IMR-90 (cell line): ENCODE data around the gene C11orf71. TPM values are rescaled to one million over a fixed set of nuclear protein-coding genes. Genes with fewer than 3 reads are reported as not detected.

Experiments
- ATAC-seq: fragments of 200-7000 bp; cut with Tn5 transposase; 2 replicates; pipeline ENCODE4 v1.9.1; 2020; ENCODE audit warnings: low read depth, mild to moderate bottlenecking, moderate library complexity
- BruUV-seq: library from RNA; stranded (reverse); fragments of 400-500 nt; replicated peaks from 2 replicates; lab custom pipeline; 2021; lab: Mats Ljungman, UMichigan
- CTCF ChIA-PET: fragments of 300-600 bp; formaldehyde crosslinking; extraction: SDS; loops from one replicate; lab custom pipeline; 2021; ENCODE audit warnings: antibody characterized with exemption; lab: Yijun Ruan, JAX
- POLR2A ChIA-PET: fragments of 300-600 bp; sonication (Branson Sonifier 250); formaldehyde crosslinking; loops from one replicate; lab custom pipeline; 2022; ENCODE audit warnings: antibody characterized with exemption; ENCODE audit not compliant: unreplicated experiment; lab: Charles Lee
- DNase-seq: peaks from one replicate; pipeline ENCODE4 v3.0.0; 2013
- H2AFZ ChIP-seq: replicated peaks from 2 replicates; pipeline ENCODE3; 2013; ENCODE audit warnings: low read length, mild to moderate bottlenecking; ENCODE audit not compliant: poor library complexity
- H2AK5ac ChIP-seq: 2 replicates; pipeline ENCODE4 v1.6.1; 2013; ENCODE audit warnings: low read depth, low read length, inconsistent platforms
- H2AK9ac ChIP-seq: replicated peaks from 2 replicates; pipeline ENCODE3; 2013; ENCODE audit warnings: mild to moderate bottlenecking, low read depth, low read length, moderate library complexity; ENCODE audit not compliant: poor library complexity
- H2BK120ac ChIP-seq: 2 replicates; pipeline ENCODE4 v1.6.1; 2013; ENCODE audit warnings: low read depth, low read length, inconsistent platforms
- H2BK15ac ChIP-seq: 3 replicates; pipeline ENCODE4 v1.6.1; 2013; ENCODE audit warnings: low read depth, low read length, inconsistent platforms
- H2BK20ac ChIP-seq: 2 replicates; pipeline ENCODE4 v1.6.1; 2013; ENCODE audit warnings: low read depth, mild to moderate bottlenecking, inconsistent platforms, low read length, moderate library complexity
- H2BK5ac ChIP-seq: 2 replicates; pipeline ENCODE4 v1.6.1; 2013; ENCODE audit warnings: mild to moderate bottlenecking, low read depth, low read length, inconsistent platforms; ENCODE audit not compliant: poor library complexity, severe bottlenecking
- H3K14ac ChIP-seq: replicated peaks from 2 replicates; pipeline ENCODE4 v1.6.1; 2013; ENCODE audit warnings: low read depth, low read length, inconsistent platforms
- H3K18ac ChIP-seq: 2 replicates; pipeline ENCODE4 v1.6.1; 2013; ENCODE audit warnings: low read depth, low read length, control low read depth
- H3K23ac ChIP-seq: 2 replicates; pipeline ENCODE4 v1.6.1; 2013; ENCODE audit warnings: low read depth, low read length, inconsistent platforms
- H3K27ac ChIP-seq: 2 replicates; pipeline ENCODE4 v1.5.1; 2013; ENCODE audit warnings: mild to moderate bottlenecking, control low read depth, low read length; ENCODE audit not compliant: insufficient read depth
- H3K27me3 ChIP-seq: 2 replicates; pipeline ENCODE4 v1.6.1; 2013; ENCODE audit warnings: low read length; ENCODE audit not compliant: control insufficient read depth, insufficient read depth
- H3K36me3 ChIP-seq: 2 replicates; pipeline ENCODE4 v1.6.1; 2013; ENCODE audit warnings: low read length, mixed read lengths; ENCODE audit not compliant: control insufficient read depth, insufficient read depth
- H3K4ac ChIP-seq: 2 replicates; pipeline ENCODE4 v1.6.1; 2013; ENCODE audit warnings: low read depth, low read length, inconsistent platforms
- H3K4me1 ChIP-seq: 2 replicates; pipeline ENCODE4 v1.6.1; 2013; ENCODE audit warnings: low read length, mixed read lengths; ENCODE audit not compliant: control insufficient read depth, insufficient read depth
- H3K4me2 ChIP-seq: 2 replicates; pipeline ENCODE4 v1.6.1; 2013; ENCODE audit warnings: low read depth, mild to moderate bottlenecking, control low read depth, low read length, moderate library complexity
- H3K4me3 ChIP-seq: 2 replicates; pipeline ENCODE4 v1.5.1; 2013; ENCODE audit warnings: low read depth, mild to moderate bottlenecking, control low read depth, low read length, moderate library complexity; ENCODE audit not compliant: insufficient read depth
- H3K56ac ChIP-seq: 2 replicates; pipeline ENCODE4 v1.6.1; 2013; ENCODE audit warnings: low read length, inconsistent platforms; ENCODE audit not compliant: insufficient read depth; ENCODE audit errors: extremely low read depth
- H3K79me1 ChIP-seq, 2 experiments: 2 replicates each; pipeline ENCODE4 v1.6.1; 2013; ENCODE audit warnings: low read length in 2 of 2, inconsistent platforms in 1 of 2, low read depth in 1 of 2
- H3K9ac ChIP-seq: 2 replicates; pipeline ENCODE4 v1.6.1; 2013; ENCODE audit warnings: low read depth, low read length, control low read depth
- H3K9me1 ChIP-seq: 2 replicates; pipeline ENCODE4 v1.6.1; 2013; ENCODE audit warnings: low read length, inconsistent platforms; ENCODE audit not compliant: insufficient read depth
- H3K9me3 ChIP-seq: 2 replicates; pipeline ENCODE4 v1.6.1; 2013; ENCODE audit warnings: low read length; ENCODE audit not compliant: control insufficient read depth, insufficient read depth
- H4K20me1 ChIP-seq: 2 replicates; pipeline ENCODE4 v1.6.1; 2013; ENCODE audit warnings: low read length, inconsistent platforms; ENCODE audit not compliant: insufficient read depth
- H4K5ac ChIP-seq: 2 replicates; pipeline ENCODE4 v1.6.1; 2013; ENCODE audit warnings: mild to moderate bottlenecking, low read depth, low read length, control low read depth
- H4K8ac ChIP-seq, 2 experiments: 2 replicates each; pipeline ENCODE4 v1.6.1; 2013; ENCODE audit warnings: low read depth in 2 of 2, low read length in 2 of 2, control low read depth in 1 of 2, inconsistent platforms in 1 of 2
- H4K91ac ChIP-seq: 2 replicates; pipeline ENCODE4 v1.6.1; 2013; ENCODE audit warnings: low read depth, low read length, inconsistent platforms; ENCODE audit not compliant: insufficient read depth
- CEBPB ChIP-seq: IDR thresholded peaks from 2 replicates; pipeline ENCODE4 v1.6.1; 2012; ENCODE audit warnings: low read depth, low read length, improper control_type of control experiment
- NFE2L2 ChIP-seq: fragments of 150-350 bp; IDR thresholded peaks from 2 replicates; pipeline ENCODE4 v1.6.1; 2016; ENCODE audit warnings: low read depth, mild to moderate bottlenecking, low read length
- WGBS, 2 experiments: methylation state at CpG; one replicate each; pipeline versions ENCODE4 v1.1.5 to v1.1.7; 2013; ENCODE audit warnings: missing lambda C conversion rate in 2 of 2; ENCODE audit not compliant: insufficient read length in 1 of 2; ENCODE audit errors: extremely low coverage in 2 of 2; 5-methylcytosine and 5-hydroxymethylcytosine counted together
- dilution Hi-C: fragments of 300-500 bp; cut with HindIII; formaldehyde crosslinking; loops from one replicate; pipeline ENCODE4 v1.14.3; 2018; ENCODE audit warnings: low sequenced_read_pairs; ENCODE audit not compliant: unreplicated experiment
- in situ Hi-C: fragments of 300-500 bp; cut with MboI; formaldehyde crosslinking; loops from 3 replicates; pipeline ENCODE4 v1.14.3; 2019; ENCODE audit warnings: low sequenced_read_pairs, inconsistent platforms, mixed read lengths
- intact Hi-C: fragments of 100-400 bp; cut with micrococcal nuclease; formaldehyde crosslinking; loops from 2 replicates; pipeline ENCODE4 v1.10.0; 2022
- polyA plus RNA-seq, 3 experiments: library from polyadenylated mRNA; depleted of rRNA; stranded (reverse); fragments of >200 nt; gene quantifications; 2 replicates each; pipeline ENCODE4 v1.2.3, GENCODE V29; 2012; ENCODE audit warnings: low replicate concordance in 1 of 3
- total RNA-seq: library from RNA; depleted of rRNA; stranded (reverse); fragments of >200 nt; gene quantifications from 2 replicates; pipeline ENCODE4 v1.2.3, GENCODE V29; 2012

Gene C11orf71
- total and polyA plus RNA-seq, 2 of the 4 experiments (the other 2 are of a cell fraction): 2.3 to 3.7 TPM

DNA sequence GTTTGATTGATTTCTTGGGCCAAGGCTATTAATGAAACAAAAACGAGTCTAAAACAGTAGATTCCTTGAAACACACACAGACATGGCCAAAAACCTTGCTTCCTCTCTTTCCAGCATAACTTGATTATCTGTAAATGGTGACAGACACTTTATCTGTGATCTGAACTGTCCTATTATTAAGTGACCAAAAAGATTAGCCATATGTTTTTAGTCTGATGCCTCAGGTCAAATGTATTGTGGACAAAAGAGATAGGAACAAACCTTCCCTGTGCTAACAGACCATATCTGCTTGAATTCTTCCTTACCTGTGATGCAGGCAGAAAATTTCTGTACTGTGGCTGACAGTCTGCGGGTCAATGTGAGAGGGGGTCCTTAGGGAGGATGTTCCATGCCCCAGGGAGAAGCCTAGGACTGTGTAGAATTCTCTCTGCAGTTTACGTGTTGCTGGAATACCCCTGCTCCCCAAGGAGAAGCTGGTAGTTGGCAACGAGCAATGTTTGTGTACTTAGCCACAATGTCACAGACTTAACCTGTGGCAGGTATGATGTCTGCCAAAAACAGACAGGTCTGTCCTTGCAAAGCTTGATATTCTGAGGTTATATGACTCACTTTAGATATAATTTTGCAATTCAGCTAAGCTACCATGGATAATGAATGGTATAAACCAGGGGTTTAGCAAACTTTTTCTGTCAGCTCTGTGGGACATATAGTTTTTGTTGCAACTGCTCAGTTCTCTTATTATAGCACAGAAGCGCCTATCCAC, 31.2 kb downstream of the C11orf71 start:
- POLR2A ChIA-PET: no interaction called here

More for the DNA sequence above, 31.2 kb downstream of the C11orf71 start:
- ATAC-seq (no peak), DNase-seq (no peak)
- peak overlapping the region; percentile 15 to 45; a peak in 3 of 4 replicates for H4K8ac ChIP-seq
- peak overlapping the region; percentile 87 for H2BK120ac ChIP-seq
- no peak overlapping the region for H3K27ac ChIP-seq
- H3K18ac ChIP-seq: peak overlapping the region; percentile 42; the same call in 1 of the 2 replicates
- H2BK5ac ChIP-seq: peak overlapping the region; percentile 66
- H3K79me1 ChIP-seq: peaks cover 0 to 8% of the 10 kb centered on the region in 2 experiments; a peak in 2 of 4 replicates
- in situ Hi-C loops (no loop called here), intact Hi-C loops (no loop called here), dilution Hi-C loops (no loop called here)
- 0 out of 2 replicates have a peak overlapping the region, but pooled peaks have one; percentile 29 for H3K14ac ChIP-seq
- TF ChIP-seq NFE2L2 (no peak), CEBPB (0 out of 2 replicates have a peak, but pooled peaks have one; percentile 5)
- H3K36me3 ChIP-seq: no peaks in the 10 kb centered on the region
- no peak overlapping the region for H3K9ac ChIP-seq
- H3K4ac ChIP-seq: peak overlapping the region; percentile 3; the same call in 1 of the 2 replicates
- H3K4me1 ChIP-seq: peaks cover 22% of the 10 kb centered on the region
- CTCF ChIA-PET: no interaction called here
- no peak overlapping the region for H2AK9ac ChIP-seq
- no peak overlapping the region for H3K23ac ChIP-seq
- H2BK15ac ChIP-seq: peak overlapping the region; percentile 91
- H3K9me3 ChIP-seq: no peaks in the 10 kb centered on the region
- H2AK5ac ChIP-seq: peak overlapping the region; percentile 68
- H4K20me1 ChIP-seq: no peaks in the 10 kb centered on the region
- peak overlapping the region; percentile 63 for H4K91ac ChIP-seq
- no peak overlapping the region for H3K56ac ChIP-seq
- H3K4me2 ChIP-seq: no peak overlapping the region
- H3K27me3 ChIP-seq: no peaks in the 10 kb centered on the region
- peak overlapping the region; percentile 64 for H2AFZ ChIP-seq
- H3K4me3 ChIP-seq: no peak overlapping the region
- peak overlapping the region; percentile 38 for H2BK20ac ChIP-seq
- peak overlapping the region; percentile 60; the same call in 1 of the 2 replicates for H4K5ac ChIP-seq
- H3K9me1 ChIP-seq: peaks cover 19% of the 10 kb centered on the region
- BruUV-seq: no TSS peak
- 100% methylated on average over 2 of the region's 5 CpGs; no CpG with 5 or more reads in 1 of the 2 experiments for WGBS, 2 experiments
